ENCODE results near the gene MED20. TPM values are rescaled to one million over a fixed set of nuclear protein-coding genes. Genes with fewer than 3 reads are reported as not detected.
A peak's percentile ranks its signal among the peaks of the same experiment; 100 is the strongest.

Gene MED20
- total RNA-seq, 4 donors from 2014 or later: 1.0 to 36.8 (median 17.3) TPM

DNA sequence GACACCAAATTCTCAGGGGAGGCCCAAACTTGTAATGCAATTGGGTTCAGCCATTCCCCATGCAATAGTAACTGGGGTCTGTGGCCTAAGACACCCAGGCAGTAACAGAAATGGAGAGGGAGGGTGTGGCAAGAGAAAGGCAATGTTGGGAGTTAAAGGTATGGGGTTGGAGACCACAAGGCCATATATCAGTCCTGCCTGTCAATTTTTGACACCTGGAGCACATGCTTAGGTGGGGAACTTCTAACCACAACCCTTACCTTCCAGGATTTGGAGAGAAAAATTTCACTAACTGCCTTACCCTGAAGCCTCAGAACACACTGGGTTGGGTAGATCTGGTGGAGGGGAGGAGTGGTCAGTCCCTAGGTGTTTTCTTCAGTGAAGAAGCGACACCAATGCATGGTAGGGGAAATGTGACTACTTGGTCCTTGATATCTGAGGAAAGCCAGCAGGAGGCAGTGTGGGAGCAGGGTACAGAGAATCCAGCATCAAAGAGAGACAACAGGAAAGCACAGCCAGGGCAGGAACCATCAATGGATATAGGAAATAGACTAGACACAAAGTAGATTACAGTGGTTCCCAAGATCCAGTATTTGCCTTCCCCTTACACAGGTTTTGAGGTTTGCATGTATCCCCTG, 18.9 kb downstream of the MED20 start:
- DNase-seq: no peak
- Histone ChIP-seq H3K4me3 (no peak overlapping the region), H3K9me3 (no peaks in the 10 kb centered on the region), H3K27me3 (no peaks in the 10 kb centered on the region), H3K36me3 (no peaks in the 10 kb centered on the region), H3K4me1 (no peaks in the 10 kb centered on the region), H3K27ac (no peak overlapping the region)
- TF ChIP-seq POLR2A (IDR thresholded peaks at IDR 0.05): no peak
- TF ChIP-seq, protein P1, sequence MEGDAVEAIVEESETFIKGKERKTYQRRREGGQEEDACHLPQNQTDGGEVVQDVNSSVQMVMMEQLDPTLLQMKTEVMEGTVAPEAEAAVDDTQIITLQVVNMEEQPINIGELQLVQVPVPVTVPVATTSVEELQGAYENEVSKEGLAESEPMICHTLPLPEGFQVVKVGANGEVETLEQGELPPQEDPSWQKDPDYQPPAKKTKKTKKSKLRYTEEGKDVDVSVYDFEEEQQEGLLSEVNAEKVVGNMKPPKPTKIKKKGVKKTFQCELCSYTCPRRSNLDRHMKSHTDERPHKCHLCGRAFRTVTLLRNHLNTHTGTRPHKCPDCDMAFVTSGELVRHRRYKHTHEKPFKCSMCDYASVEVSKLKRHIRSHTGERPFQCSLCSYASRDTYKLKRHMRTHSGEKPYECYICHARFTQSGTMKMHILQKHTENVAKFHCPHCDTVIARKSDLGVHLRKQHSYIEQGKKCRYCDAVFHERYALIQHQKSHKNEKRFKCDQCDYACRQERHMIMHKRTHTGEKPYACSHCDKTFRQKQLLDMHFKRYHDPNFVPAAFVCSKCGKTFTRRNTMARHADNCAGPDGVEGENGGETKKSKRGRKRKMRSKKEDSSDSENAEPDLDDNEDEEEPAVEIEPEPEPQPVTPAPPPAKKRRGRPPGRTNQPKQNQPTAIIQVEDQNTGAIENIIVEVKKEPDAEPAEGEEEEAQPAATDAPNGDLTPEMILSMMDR (IDR thresholded peaks at IDR 0.05): peak in 1 of 4 experiments; percentile 7
- intact Hi-C loops (cut with DNase I; ENCODE audit: low total_unique reads): no loop called here

- intact Hi-C loops (cut with DNase I; ENCODE audit: low total_unique reads): no loop called here
- no peak for TF ChIP-seq POLR2A (IDR thresholded peaks at IDR 0.05)
- TF ChIP-seq, protein P1 (IDR thresholded peaks at IDR 0.05): no peak
- no peak for DNase-seq
- no peaks in the 10 kb centered on the region for H3K36me3 ChIP-seq
- H3K4me3 ChIP-seq: no peak overlapping the region
- no peaks in the 10 kb centered on the region for H3K9me3 ChIP-seq
- no peaks in the 10 kb centered on the region for H3K27me3 ChIP-seq
- no peak overlapping the region for H3K27ac ChIP-seq
- H3K4me1 ChIP-seq: no peaks in the 10 kb centered on the region
Measured at GRCh38 chr6:41900861-41901260, 20.1 kb downstream of the MED20 start.

GRCh38 chr6:41896281-41896680, 24.7 kb downstream of the MED20 start:
- Histone ChIP-seq H3K9me3 (no peaks in the 10 kb centered on the region), H3K4me3 (peak overlapping the region in 1 of 2 donors; percentile 49), H3K27ac (peak overlapping the region; percentile 75 to 78), H3K27me3 (no peaks in the 10 kb centered on the region), H3K4me1 (peaks cover 0 to 4% of the 10 kb centered on the region in 2 donors), H3K36me3 (no peaks in the 10 kb centered on the region)
- DNase-seq: no peak
- no peak for TF ChIP-seq POLR2A (IDR thresholded peaks at IDR 0.05)
- TF ChIP-seq, protein P1 (IDR thresholded peaks at IDR 0.05): no peak
- intact Hi-C loops (cut with DNase I; ENCODE audit: low total_unique reads): no loop called here

DNA sequence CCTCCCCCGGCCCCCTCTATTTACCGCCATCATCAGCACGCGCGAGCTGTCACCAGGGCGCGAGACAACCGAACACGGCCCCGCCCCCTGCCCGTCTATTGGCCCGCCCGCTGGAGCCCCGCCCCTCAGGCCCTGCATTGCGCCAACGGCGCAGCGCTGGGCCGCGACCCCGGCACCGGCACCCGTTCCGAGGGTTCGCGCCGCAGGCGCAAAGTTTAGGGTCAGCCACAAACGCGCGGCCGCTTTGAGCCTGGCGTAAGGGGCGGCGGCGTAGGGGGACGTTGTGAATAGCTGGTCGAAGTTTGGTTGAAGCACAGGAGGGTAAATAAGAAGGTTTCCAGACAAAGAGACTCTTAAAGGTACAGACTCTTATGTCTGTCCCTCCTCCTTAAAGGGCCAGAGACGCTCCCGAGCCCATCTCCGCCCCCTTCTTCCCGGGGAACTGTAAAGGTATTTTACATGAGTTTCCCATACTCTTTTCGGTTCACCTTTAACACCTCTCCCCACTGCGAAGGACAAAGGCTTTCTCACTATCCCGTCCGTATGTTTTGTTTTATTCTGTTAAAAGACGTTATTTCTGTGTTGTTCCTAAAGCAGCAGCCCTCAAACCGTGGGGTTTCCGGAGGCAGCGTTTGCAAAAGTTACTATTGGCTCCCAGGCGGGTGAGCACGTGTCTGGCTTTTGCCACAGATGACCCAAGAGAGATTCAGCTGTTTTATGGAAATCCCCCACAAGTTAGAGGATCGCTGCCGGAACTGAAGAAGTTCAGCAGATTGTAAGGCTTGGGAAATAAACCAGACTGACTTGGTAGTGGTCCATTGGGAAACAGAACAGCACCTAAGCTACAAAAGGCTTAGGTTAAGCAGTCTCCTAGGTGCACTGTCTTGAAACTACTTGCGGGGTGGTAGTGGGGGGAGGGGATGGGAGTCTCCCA, 25.4 kb downstream of the MED20 start, which contains the start of gene USP49:
USP49 (minus strand) TSS at position 76 of the 934 bp plus-strand sequence. CDS start 88,392 bp downstream, outside the sequence.
- no peaks in the 10 kb centered on the region for H3K9me3 ChIP-seq
- H3K4me3 ChIP-seq: peak within 1 kb of the TSS; percentile 49 to 65
- H3K4me1 ChIP-seq: peaks cover 0 to 4% of the 10 kb centered on the region in 2 donors
- no peaks in the 10 kb centered on the region for H3K36me3 ChIP-seq
- H3K27me3 ChIP-seq: no peaks in the 10 kb centered on the region
- intact Hi-C loops (cut with DNase I; ENCODE audit: low total_unique reads): no loop called here
- peak; percentile 86 to 88 for DNase-seq
- H3K27ac ChIP-seq: peak within 1 kb of the TSS; percentile 75 to 78
- TF ChIP-seq, protein P1 (IDR thresholded peaks at IDR 0.05): no peak
- peak in 1 of 2 donors; percentile 23 for TF ChIP-seq POLR2A (IDR thresholded peaks at IDR 0.05)

All from uterus (tissue), 4 donors.